Panc1 (cell line): Measurements from ENCODE around the gene CATSPER4. TPM values are rescaled to one million over a fixed set of nuclear protein-coding genes. Genes with fewer than 3 reads are reported as not detected.

ENCODE experiments used
- ATAC-seq: fragments of 200-7000 bp; cut with Tn5 transposase; 2 replicates; pipeline ENCODE4 v1.9.1; 2020; ENCODE audit warnings: mild to moderate bottlenecking, moderate library complexity
- BruUV-seq: library from RNA; stranded (reverse); fragments of 400-500 nt; replicated peaks from 2 replicates; lab custom pipeline; 2021; lab: Mats Ljungman, UMichigan
- CTCF ChIA-PET: fragments of 300-600 bp; sonication (Branson Sonifier 250); formaldehyde crosslinking; loops from one replicate; lab custom pipeline; 2022; ENCODE audit warnings: antibody characterized with exemption; lab: Charles Lee
- POLR2A ChIA-PET: fragments of 300-600 bp; sonication (Branson Sonifier 250); formaldehyde crosslinking; loops from one replicate; lab custom pipeline; 2022; ENCODE audit warnings: antibody characterized with exemption; lab: Charles Lee
- DNase-seq: peaks from one replicate; pipeline ENCODE4 v3.0.0-alpha.2; 2010; ENCODE audit warnings: low read depth, low spot score
- H3K27ac ChIP-seq: 2 replicates; pipeline ENCODE4 v1.5.1; 2011; ENCODE audit warnings: mild to moderate bottlenecking, low read length, inconsistent platforms
- H3K27me3 ChIP-seq: fragments of 200-500 bp; sonication (Bioruptor generic); 2 replicates; pipeline ENCODE4 v1.6.0; 2014; ENCODE audit warnings: low read length, inconsistent platforms; ENCODE audit not compliant: control insufficient read depth, insufficient read depth
- H3K36me3 ChIP-seq: fragments of 200-500 bp; sonication (Bioruptor generic); 2 replicates; pipeline ENCODE4 v1.5.1; 2014; ENCODE audit warnings: inconsistent platforms, mild to moderate bottlenecking, low read length, moderate library complexity; ENCODE audit not compliant: control insufficient read depth, insufficient read depth
- H3K4me1 ChIP-seq: 2 replicates; pipeline ENCODE4 v1.5.1; 2011; ENCODE audit warnings: inconsistent platforms, mild to moderate bottlenecking, low read length, moderate library complexity; ENCODE audit not compliant: control insufficient read depth, insufficient read depth
- H3K4me3 ChIP-seq, 2 experiments: 2 replicates each; pipeline ENCODE4 v1.5.1; 2011 to 2012; ENCODE audit warnings: low read depth in 2 of 2, low read length in 2 of 2, mild to moderate bottlenecking in 2 of 2, inconsistent platforms in 1 of 2, moderate library complexity in 1 of 2
- H3K9me3 ChIP-seq: fragments of 200-500 bp; sonication (Bioruptor generic); 2 replicates; pipeline ENCODE4 v1.5.1; 2014; ENCODE audit warnings: low read depth, mild to moderate bottlenecking, inconsistent platforms, low read length, moderate library complexity; ENCODE audit not compliant: control insufficient read depth, insufficient read depth
- CTCF ChIP-seq: fragments of 450-650 bp; IDR thresholded peaks from 2 replicates; pipeline ENCODE4 v1.5.1; 2017; ENCODE audit warnings: mild to moderate bottlenecking
- POLR2AphosphoS5 ChIP-seq: IDR thresholded peaks from 2 replicates; pipeline ENCODE4 v1.6.1; 2012; ENCODE audit warnings: mild to moderate bottlenecking, low read depth, low read length, moderate library complexity
- SIN3A ChIP-seq: IDR thresholded peaks from 2 replicates; pipeline ENCODE4 v1.6.1; 2012; ENCODE audit warnings: low read depth, mild to moderate bottlenecking, low read length, moderate library complexity, borderline replicate concordance; ENCODE audit not compliant: insufficient read depth
- TCF7L2 ChIP-seq: IDR thresholded peaks from 2 replicates; pipeline ENCODE4 v1.6.1; 2011; ENCODE audit warnings: mild to moderate bottlenecking, low read depth, low read length, inconsistent platforms
- in situ Hi-C: cut with HindIII; loops from 2 replicates; pipeline ENCODE4 v1.10.0; 2016; ENCODE audit warnings: low sequenced_read_pairs, low pct_unique_long_range_greater_than_20kb
- intact Hi-C: fragments of 100-400 bp; cut with micrococcal nuclease; formaldehyde crosslinking; loops from one replicate; pipeline ENCODE4 v1.10.0; 2022; ENCODE audit not compliant: unreplicated experiment
- total RNA-seq: library from RNA; stranded (reverse); gene quantifications from one replicate; pipeline ENCODE4 v1.2.1, GENCODE V29; 2021; ENCODE audit not compliant: unreplicated experiment
- TF ChIP-seq, protein P1 (sequence below), 2 experiments: IDR thresholded peaks; 2 replicates each; pipeline ENCODE4 v1.6.1; 2011 to 2012; ENCODE audit warnings: low read depth in 2 of 2, control low read depth in 1 of 2, low read length in 1 of 2, mild to moderate bottlenecking in 1 of 2, moderate library complexity in 1 of 2; ENCODE audit not compliant: insufficient read depth in 1 of 2

The CATSPER4 gene
- total RNA-seq, 1 experiment from 2014 or later = not detected

GRCh38 chr1:26233903-26234643 lies 43.7 kb downstream of the CATSPER4 start, which contains the start of gene CEP85:
CEP85 (plus strand) TSS chr1:26234200; CDS start chr1:26239784, 5,584 bp downstream.
- POLR2A ChIA-PET = interaction anchor here (0.6 to 0.7 kb wide), 2 partner anchors 211 to 214 kb away, joined by 3 read pairs; no protein-coding TSS in a partner anchor
- BruUV-seq = TSS peak; percentile 78
- peak; percentile 99 for ATAC-seq
- CTCF ChIA-PET = interaction anchor here (0.6 to 2.2 kb wide), 11 partner anchors 14 to 198 kb away, joined by 3 to 10 read pairs (median 5); partner anchors contain the start of genes CATSPER4, CNKSR1 and ZNF593
- peaks cover 2% of the 10 kb centered on the region; the same call in 1 of the 2 replicates for H3K36me3 ChIP-seq
- H3K9me3 ChIP-seq = no peaks in the 10 kb centered on the region
- DNase-seq = peak; percentile 96
- in situ Hi-C loops (no loop called here), intact Hi-C loops (no loop called here)
- no peaks in the 10 kb centered on the region for H3K27me3 ChIP-seq
- peak; percentile 95 for TF ChIP-seq CTCF
- TF ChIP-seq TCF7L2 = no peak
- TF ChIP-seq, protein P1, sequence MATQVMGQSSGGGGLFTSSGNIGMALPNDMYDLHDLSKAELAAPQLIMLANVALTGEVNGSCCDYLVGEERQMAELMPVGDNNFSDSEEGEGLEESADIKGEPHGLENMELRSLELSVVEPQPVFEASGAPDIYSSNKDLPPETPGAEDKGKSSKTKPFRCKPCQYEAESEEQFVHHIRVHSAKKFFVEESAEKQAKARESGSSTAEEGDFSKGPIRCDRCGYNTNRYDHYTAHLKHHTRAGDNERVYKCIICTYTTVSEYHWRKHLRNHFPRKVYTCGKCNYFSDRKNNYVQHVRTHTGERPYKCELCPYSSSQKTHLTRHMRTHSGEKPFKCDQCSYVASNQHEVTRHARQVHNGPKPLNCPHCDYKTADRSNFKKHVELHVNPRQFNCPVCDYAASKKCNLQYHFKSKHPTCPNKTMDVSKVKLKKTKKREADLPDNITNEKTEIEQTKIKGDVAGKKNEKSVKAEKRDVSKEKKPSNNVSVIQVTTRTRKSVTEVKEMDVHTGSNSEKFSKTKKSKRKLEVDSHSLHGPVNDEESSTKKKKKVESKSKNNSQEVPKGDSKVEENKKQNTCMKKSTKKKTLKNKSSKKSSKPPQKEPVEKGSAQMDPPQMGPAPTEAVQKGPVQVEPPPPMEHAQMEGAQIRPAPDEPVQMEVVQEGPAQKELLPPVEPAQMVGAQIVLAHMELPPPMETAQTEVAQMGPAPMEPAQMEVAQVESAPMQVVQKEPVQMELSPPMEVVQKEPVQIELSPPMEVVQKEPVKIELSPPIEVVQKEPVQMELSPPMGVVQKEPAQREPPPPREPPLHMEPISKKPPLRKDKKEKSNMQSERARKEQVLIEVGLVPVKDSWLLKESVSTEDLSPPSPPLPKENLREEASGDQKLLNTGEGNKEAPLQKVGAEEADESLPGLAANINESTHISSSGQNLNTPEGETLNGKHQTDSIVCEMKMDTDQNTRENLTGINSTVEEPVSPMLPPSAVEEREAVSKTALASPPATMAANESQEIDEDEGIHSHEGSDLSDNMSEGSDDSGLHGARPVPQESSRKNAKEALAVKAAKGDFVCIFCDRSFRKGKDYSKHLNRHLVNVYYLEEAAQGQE (IDR thresholded peaks at IDR 0.05; ENCODE audit: insufficient read depth in 1 of 2, low read depth in 2 of 2, low read length in 1 of 2) = no peak
- peak; percentile 83; the same call in 1 of the 2 replicates for TF ChIP-seq SIN3A
- TF ChIP-seq POLR2AphosphoS5 = peak; percentile 99
- H3K4me3 ChIP-seq = peak within 1 kb of the TSS; percentile 95
- peaks cover 28% of the 10 kb centered on the region for H3K4me1 ChIP-seq
- H3K27ac ChIP-seq = peak within 1 kb of the TSS; percentile 98

DNA sequence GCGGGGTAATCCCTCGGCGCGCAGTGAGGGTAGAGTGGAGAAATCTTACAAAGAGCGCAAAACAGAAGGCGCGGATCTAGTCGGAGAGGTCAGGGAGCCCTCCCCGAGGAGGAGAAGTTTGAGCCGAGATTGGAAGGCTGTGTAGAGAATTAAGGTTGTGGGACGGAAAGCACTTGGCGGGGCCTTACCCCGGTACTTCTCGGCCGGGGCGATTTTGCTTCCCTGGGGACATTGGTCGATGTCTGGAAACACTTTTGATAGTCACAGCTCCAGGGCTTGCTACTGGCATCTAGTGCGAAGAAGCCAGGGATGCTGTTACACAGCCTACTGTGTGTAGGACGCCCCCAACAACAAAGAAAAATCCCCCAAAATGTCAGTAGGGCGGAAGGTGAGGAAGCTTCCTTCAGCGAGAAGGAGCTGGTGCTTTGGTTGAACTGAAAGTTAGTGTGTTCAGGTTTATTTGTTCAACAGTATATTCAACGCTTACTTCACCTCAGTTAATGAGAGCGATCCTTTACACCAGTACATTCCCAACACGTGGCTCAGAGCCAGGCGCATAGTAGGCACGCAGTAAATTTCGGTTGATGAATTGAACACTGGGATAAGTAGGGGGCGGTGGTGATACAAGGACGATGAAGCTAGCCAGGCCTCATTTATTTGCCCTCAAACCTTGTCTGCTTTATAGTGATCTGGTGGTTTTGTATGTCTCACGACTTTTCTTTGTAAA lies 44.4 kb downstream of the CATSPER4 start:
- CTCF ChIA-PET = interaction anchor here (0.5 to 2.2 kb wide), 9 partner anchors 11 to 198 kb away, joined by 3 to 10 read pairs (median 5); partner anchors contain the start of genes CATSPER4, CNKSR1 and ZNF593
- Histone ChIP-seq H3K27me3 (no peaks in the 10 kb centered on the region), H3K27ac (peak overlapping the region; percentile 98), H3K4me3 (peak overlapping the region; percentile 95), H3K9me3 (no peaks in the 10 kb centered on the region), H3K4me1 (peaks cover 28% of the 10 kb centered on the region), H3K36me3 (peaks cover 3% of the 10 kb centered on the region)
- in situ Hi-C loops (no loop called here), intact Hi-C loops (no loop called here)
- ATAC-seq (no peak), DNase-seq (peak; percentile 17)
- TF ChIP-seq POLR2AphosphoS5 (no peak), SIN3A (no peak), CTCF (no peak), TCF7L2 (no peak)
- TF ChIP-seq, protein P1 (IDR thresholded peaks at IDR 0.05; ENCODE audit: insufficient read depth in 1 of 2, low read depth in 2 of 2, low read length in 1 of 2) = no peak
- POLR2A ChIA-PET = interaction anchor here (0.6 to 0.7 kb wide), 3 partner anchors 12 to 213 kb away, joined by 3 to 6 read pairs (median 3); no protein-coding TSS in a partner anchor
- no TSS peak for BruUV-seq
